ENCODE results near the gene TAX1BP1.

TAX1BP1 gene

DNA sequence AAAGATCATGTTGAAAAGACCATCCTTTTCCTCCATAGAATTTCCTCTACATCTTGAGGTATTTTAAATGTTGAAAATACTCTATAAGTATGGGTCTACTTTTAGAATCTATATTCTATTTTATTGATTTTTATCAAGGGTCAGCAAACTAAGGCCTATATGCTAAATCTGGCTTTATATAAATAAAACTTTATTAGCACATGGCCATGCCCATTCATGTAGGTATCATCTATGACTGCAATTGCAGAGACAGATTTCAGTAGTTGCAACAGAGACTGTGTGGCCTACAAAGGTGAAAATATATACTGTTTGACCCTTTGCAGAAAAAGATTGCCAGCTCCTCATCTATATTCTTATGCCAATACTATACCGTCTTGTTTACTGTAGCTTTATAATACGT is 72.7 kb downstream of the TAX1BP1 start:
- peaks cover 27% of the 10 kb centered on the region for H3K36me3 ChIP-seq (ENCODE audit: control insufficient read depth, insufficient read depth, low read length)
- no peaks in the 10 kb centered on the region for H3K9me3 ChIP-seq (ENCODE audit: control insufficient read depth, low read length)
- WGBS, 2 experiments (ENCODE audit: insufficient coverage in 2 of 2): 100% methylated on average over 1 of the region's 2 CpGs; no CpG with 5 or more reads in 1 of the 2 experiments
- H3K4me3 ChIP-seq (ENCODE audit: extremely low read depth, insufficient read depth, low read length, poor library complexity, severe bottlenecking): no peak overlapping the region
- H3K27ac ChIP-seq (ENCODE audit: low read depth, low read length, severe bottlenecking): no peak overlapping the region
- H3K4me1 ChIP-seq (ENCODE audit: control insufficient read depth, insufficient read depth, low read length, poor library complexity, severe bottlenecking): peaks cover 4% of the 10 kb centered on the region

DNA sequence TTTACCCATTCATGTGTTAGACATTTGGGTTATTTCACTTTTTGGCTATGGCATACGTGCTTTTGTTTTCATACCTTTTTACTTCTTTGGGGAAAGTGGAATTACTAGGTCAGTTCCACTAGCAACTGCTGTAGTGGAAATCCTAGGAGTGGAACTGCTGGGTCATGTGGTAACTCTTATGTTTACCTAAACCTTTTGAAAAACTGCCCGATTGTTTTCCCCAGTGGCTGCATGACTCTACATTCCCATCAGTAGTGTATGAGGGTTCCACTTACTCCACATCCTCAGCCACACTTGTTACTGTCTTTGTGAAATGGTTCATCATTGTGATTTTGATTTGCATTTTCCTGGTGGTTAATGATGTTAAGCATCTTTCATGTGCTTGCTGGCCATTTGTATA is 82.3 kb downstream of the TAX1BP1 start:
- WGBS, 2 experiments (ENCODE audit: insufficient coverage in 2 of 2): 71% methylated on average over 1 of the region's 2 CpGs; no CpG with 5 or more reads in 1 of the 2 experiments
- Histone ChIP-seq H3K36me3 (ENCODE audit: control insufficient read depth, insufficient read depth, low read length) (peaks cover 37% of the 10 kb centered on the region), H3K4me1 (ENCODE audit: control insufficient read depth, insufficient read depth, low read length, poor library complexity, severe bottlenecking) (no peaks in the 10 kb centered on the region), H3K9me3 (ENCODE audit: control insufficient read depth, low read length) (no peaks in the 10 kb centered on the region), H3K4me3 (ENCODE audit: extremely low read depth, insufficient read depth, low read length, poor library complexity, severe bottlenecking) (no peak overlapping the region), H3K27ac (ENCODE audit: low read depth, low read length, severe bottlenecking) (no peak overlapping the region)

DNA sequence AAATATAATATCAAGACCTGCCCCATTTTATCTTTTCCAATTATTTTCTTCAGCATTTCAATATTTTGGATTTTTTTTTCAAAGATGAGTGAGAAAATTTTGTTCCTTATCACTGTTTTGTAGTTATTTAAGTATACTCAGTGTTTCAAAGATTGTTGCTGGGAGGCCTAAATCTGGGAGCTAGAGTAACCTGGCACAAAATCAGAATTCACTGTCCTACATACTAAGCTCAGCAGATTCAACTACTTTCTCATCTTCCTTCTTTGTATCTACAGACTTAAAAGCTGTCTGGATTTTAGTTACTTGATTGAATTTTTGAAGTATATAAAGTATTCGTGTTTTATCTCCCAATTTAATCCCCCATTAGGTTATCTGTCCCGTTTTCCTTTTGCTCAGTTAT is 85.9 kb downstream of the TAX1BP1 start:
- Histone ChIP-seq H3K9me3 (ENCODE audit: control insufficient read depth, low read length) (no peaks in the 10 kb centered on the region), H3K36me3 (ENCODE audit: control insufficient read depth, insufficient read depth, low read length) (peaks cover 25% of the 10 kb centered on the region), H3K27ac (ENCODE audit: low read depth, low read length, severe bottlenecking) (no peak overlapping the region), H3K4me3 (ENCODE audit: extremely low read depth, insufficient read depth, low read length, poor library complexity, severe bottlenecking) (no peak overlapping the region), H3K4me1 (ENCODE audit: control insufficient read depth, insufficient read depth, low read length, poor library complexity, severe bottlenecking) (no peaks in the 10 kb centered on the region)
- no CpG with 5 or more reads among the region's 2 CpGs for WGBS, 2 experiments (ENCODE audit: insufficient coverage in 2 of 2)

DNA sequence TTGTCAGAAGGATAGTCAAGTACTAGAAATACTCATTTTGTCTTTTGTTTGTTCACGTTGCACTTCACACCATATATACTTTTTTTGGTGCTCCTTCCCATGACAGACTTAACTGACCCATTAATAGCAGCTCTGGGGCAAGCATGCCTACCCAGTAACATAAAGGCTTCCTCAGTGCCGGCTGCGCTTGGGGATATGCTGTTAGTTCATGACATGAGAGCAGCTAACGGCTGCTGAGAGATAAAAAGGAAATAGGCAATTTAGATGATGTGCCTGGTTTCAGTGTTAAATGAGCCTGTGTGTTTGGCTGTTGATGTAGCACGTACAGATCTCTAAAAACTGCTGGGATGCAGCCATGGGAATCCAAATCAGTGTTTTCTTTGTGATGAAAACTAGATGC is 86.4 kb downstream of the TAX1BP1 start:
- Histone ChIP-seq H3K36me3 (ENCODE audit: control insufficient read depth, insufficient read depth, low read length) (peaks cover 25% of the 10 kb centered on the region), H3K4me1 (ENCODE audit: control insufficient read depth, insufficient read depth, low read length, poor library complexity, severe bottlenecking) (no peaks in the 10 kb centered on the region), H3K9me3 (ENCODE audit: control insufficient read depth, low read length) (no peaks in the 10 kb centered on the region), H3K4me3 (ENCODE audit: extremely low read depth, insufficient read depth, low read length, poor library complexity, severe bottlenecking) (no peak overlapping the region), H3K27ac (ENCODE audit: low read depth, low read length, severe bottlenecking) (no peak overlapping the region)
- WGBS, 2 experiments (ENCODE audit: insufficient coverage in 2 of 2): 93% methylated on average over 2 to 5 of the region's 5 CpGs

DNA sequence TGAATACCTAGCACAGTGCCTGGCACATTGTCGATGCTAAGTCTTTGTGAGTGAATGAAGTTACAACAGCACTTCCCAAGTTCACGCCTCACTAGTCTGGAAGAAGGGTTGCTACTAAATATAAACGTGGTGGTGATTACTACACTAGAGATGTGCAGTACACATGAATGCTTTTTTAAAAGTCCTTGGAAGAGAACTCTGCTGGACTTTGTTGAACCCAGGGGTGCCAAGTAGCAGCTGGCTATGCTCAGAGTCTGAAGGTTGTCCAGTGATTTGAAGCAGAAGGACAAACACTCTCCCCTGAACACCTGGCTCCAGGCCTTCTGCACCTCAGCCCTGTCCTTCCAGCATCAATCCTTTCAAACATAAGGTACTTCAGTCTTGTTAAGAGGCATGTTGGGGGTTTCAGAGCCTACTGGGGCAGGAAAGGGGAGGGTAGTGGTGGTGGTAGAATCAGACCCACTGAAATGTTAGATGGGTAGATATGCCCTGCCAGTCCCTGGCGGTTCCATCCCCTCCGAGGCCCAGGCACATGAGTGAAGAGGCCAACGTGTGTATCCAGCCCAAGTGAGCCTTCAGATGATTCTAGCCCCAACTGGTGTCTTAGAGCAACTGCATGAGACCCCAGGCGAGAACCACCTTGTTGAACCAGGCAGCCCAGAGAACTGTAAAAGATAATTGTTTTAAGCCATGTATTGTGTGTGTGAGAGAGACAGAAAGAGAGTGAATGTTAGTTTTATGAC is 94.4 kb downstream of the TAX1BP1 start:
- Histone ChIP-seq H3K36me3 (ENCODE audit: control insufficient read depth, insufficient read depth, low read length) (peaks cover 12% of the 10 kb centered on the region), H3K4me1 (ENCODE audit: control insufficient read depth, insufficient read depth, low read length, poor library complexity, severe bottlenecking) (no peaks in the 10 kb centered on the region), H3K9me3 (ENCODE audit: control insufficient read depth, low read length) (no peaks in the 10 kb centered on the region), H3K27ac (ENCODE audit: low read depth, low read length, severe bottlenecking) (no peak overlapping the region), H3K4me3 (ENCODE audit: extremely low read depth, insufficient read depth, low read length, poor library complexity, severe bottlenecking) (no peak overlapping the region)
- 91 to 93% methylated on average over 6 of the region's 7 CpGs for WGBS, 2 experiments (ENCODE audit: insufficient coverage in 2 of 2)

DNA sequence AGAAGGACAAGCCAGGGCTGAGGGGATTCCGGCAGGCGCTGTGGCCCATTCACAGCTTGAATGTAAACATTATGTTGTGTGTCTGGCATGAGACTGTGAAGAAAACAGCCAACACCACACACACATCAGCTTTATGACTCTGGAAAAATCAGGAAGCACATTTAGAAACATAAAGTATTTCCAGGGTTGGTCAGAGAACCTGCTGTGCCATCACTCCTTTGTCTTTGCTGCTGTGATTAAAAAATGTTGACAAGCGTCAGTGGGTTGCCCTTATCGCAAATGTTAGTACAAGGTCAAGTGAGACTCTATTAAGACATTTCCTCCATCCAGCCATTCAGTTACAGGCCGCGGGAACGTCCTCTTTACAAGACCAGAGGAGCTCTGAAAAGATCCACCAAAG is 95.4 kb downstream of the TAX1BP1 start:
- Histone ChIP-seq H3K9me3 (ENCODE audit: control insufficient read depth, low read length) (no peaks in the 10 kb centered on the region), H3K27ac (ENCODE audit: low read depth, low read length, severe bottlenecking) (no peak overlapping the region), H3K4me1 (ENCODE audit: control insufficient read depth, insufficient read depth, low read length, poor library complexity, severe bottlenecking) (no peaks in the 10 kb centered on the region), H3K4me3 (ENCODE audit: extremely low read depth, insufficient read depth, low read length, poor library complexity, severe bottlenecking) (no peak overlapping the region), H3K36me3 (ENCODE audit: control insufficient read depth, insufficient read depth, low read length) (peaks cover 12% of the 10 kb centered on the region)
- 95 to 100% methylated on average over 2 to 5 of the region's 7 CpGs for WGBS, 2 experiments (ENCODE audit: insufficient coverage in 2 of 2)

DNA sequence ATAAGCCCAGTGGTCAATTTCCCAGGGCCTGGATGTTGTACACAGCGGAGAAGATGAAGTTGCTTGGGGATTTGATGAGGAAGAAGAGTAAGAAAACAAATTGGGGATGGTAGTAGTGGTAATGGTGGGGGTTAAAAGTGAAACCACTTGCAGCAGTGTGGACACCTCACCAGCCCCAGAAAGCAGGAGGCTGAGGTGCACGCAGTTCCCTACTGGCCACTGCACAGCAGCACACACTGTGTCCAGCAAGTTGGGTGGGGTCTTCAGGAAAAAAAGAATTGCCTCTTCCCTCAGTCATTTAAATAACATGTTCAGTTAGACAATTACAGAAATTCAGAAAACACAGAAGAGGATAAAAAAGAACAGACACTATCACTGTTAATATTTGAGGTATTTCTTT is 96.6 kb downstream of the TAX1BP1 start:
- Histone ChIP-seq H3K36me3 (ENCODE audit: control insufficient read depth, insufficient read depth, low read length) (peaks cover 12% of the 10 kb centered on the region), H3K9me3 (ENCODE audit: control insufficient read depth, low read length) (no peaks in the 10 kb centered on the region), H3K4me1 (ENCODE audit: control insufficient read depth, insufficient read depth, low read length, poor library complexity, severe bottlenecking) (no peaks in the 10 kb centered on the region), H3K27ac (ENCODE audit: low read depth, low read length, severe bottlenecking) (no peak overlapping the region), H3K4me3 (ENCODE audit: extremely low read depth, insufficient read depth, low read length, poor library complexity, severe bottlenecking) (no peak overlapping the region)
- WGBS, 2 experiments (ENCODE audit: insufficient coverage in 2 of 2): 100% methylated on average over 1 of the region's 2 CpGs

DNA sequence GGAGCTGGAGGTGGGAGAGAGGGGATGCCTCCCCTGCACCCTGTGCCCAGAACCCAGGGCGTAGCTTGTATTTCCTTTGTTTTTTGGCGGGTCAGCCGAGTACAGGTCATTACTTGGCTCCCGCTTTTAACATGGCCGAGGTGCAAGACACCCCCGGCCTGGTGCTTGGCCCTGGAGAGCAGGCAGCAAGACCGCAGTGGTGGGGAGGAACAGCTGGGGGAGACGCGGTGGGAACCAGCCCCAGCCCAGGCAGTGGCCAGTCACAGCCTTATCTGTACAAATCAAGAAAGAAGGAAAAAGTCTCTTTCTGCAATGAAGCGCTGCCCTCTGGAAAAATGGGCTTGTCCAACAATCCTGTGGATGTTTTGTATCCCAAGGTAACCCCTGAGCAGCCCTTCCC is 99.1 kb downstream of the TAX1BP1 start:
- 91 to 96% methylated on average over 7 to 9 of the region's 10 CpGs for WGBS, 2 experiments (ENCODE audit: insufficient coverage in 2 of 2)
- H3K27ac ChIP-seq (ENCODE audit: low read depth, low read length, severe bottlenecking): no peak overlapping the region
- H3K9me3 ChIP-seq (ENCODE audit: control insufficient read depth, low read length): no peaks in the 10 kb centered on the region

DNA sequence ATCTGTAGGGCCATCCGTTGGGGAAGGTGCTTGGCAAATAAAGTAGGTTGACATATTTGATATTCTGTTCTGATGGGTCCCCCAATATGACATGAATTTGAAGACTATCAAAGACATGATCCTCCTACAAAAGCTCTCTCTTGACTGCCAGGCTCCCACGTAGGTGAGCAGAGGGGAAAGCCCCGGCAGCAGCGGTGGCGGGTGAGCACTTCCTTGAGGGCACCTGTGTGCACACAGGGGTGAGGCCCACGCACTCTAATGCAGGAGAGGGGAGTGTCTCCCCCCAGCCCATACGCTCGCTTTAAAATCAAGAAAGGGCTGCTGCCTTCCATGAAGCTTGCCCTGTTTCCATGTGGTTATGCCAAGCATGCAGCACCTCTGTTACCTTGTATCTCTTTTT is 100.4 kb downstream of the TAX1BP1 start:
- Histone ChIP-seq H3K36me3 (ENCODE audit: control insufficient read depth, insufficient read depth, low read length) (no peaks in the 10 kb centered on the region), H3K9me3 (ENCODE audit: control insufficient read depth, low read length) (no peaks in the 10 kb centered on the region), H3K27ac (ENCODE audit: low read depth, low read length, severe bottlenecking) (no peak overlapping the region), H3K4me1 (ENCODE audit: control insufficient read depth, insufficient read depth, low read length, poor library complexity, severe bottlenecking) (no peaks in the 10 kb centered on the region), H3K4me3 (ENCODE audit: extremely low read depth, insufficient read depth, low read length, poor library complexity, severe bottlenecking) (no peak overlapping the region)
- 97 to 100% methylated on average over 5 to 7 of the region's 8 CpGs for WGBS, 2 experiments (ENCODE audit: insufficient coverage in 2 of 2)

More for the DNA sequence above, 99.1 kb downstream of the TAX1BP1 start:
- H3K36me3 ChIP-seq (ENCODE audit: control insufficient read depth, insufficient read depth, low read length): no peaks in the 10 kb centered on the region
- no peak overlapping the region for H3K4me3 ChIP-seq (ENCODE audit: extremely low read depth, insufficient read depth, low read length, poor library complexity, severe bottlenecking)
- H3K4me1 ChIP-seq (ENCODE audit: control insufficient read depth, insufficient read depth, low read length, poor library complexity, severe bottlenecking): no peaks in the 10 kb centered on the region

DNA sequence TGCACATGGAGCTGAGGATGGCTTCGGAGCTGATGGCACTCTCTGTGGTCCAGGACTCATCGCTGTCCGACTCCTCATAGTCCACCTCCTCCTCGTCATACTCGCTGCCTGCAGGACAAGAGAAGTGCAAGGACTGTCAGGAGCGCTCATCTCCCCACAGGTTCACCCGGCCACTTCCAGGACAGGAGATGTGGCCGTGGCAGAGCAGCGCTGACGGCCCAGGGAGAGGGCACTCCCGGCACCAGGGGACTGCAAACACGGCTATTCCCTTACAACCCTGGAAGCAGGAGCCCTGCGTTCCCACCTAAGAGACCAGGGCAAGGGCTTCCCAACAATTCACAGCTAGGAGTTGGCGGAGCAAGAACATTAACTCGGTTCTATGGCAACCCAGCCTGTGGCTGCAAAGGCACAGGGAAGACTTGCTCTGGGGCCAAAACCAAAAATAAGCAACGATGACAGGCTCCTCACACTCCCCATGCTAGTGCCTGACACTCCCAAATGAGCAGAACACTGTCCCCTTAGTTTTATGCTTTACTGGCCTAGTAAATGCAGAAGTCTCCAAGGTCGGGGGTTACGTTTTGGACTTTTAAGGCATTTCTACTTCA is 100.9 kb downstream of the TAX1BP1 start:
- no peaks in the 10 kb centered on the region for H3K36me3 ChIP-seq (ENCODE audit: control insufficient read depth, insufficient read depth, low read length)
- no peaks in the 10 kb centered on the region for H3K9me3 ChIP-seq (ENCODE audit: control insufficient read depth, low read length)
- H3K27ac ChIP-seq (ENCODE audit: low read depth, low read length, severe bottlenecking): no peak overlapping the region
- no peaks in the 10 kb centered on the region for H3K4me1 ChIP-seq (ENCODE audit: control insufficient read depth, insufficient read depth, low read length, poor library complexity, severe bottlenecking)
- WGBS, 2 experiments (ENCODE audit: insufficient coverage in 2 of 2): 95 to 97% methylated on average over 15 to 17 of the region's 18 CpGs
- no peak overlapping the region for H3K4me3 ChIP-seq (ENCODE audit: extremely low read depth, insufficient read depth, low read length, poor library complexity, severe bottlenecking)

DNA sequence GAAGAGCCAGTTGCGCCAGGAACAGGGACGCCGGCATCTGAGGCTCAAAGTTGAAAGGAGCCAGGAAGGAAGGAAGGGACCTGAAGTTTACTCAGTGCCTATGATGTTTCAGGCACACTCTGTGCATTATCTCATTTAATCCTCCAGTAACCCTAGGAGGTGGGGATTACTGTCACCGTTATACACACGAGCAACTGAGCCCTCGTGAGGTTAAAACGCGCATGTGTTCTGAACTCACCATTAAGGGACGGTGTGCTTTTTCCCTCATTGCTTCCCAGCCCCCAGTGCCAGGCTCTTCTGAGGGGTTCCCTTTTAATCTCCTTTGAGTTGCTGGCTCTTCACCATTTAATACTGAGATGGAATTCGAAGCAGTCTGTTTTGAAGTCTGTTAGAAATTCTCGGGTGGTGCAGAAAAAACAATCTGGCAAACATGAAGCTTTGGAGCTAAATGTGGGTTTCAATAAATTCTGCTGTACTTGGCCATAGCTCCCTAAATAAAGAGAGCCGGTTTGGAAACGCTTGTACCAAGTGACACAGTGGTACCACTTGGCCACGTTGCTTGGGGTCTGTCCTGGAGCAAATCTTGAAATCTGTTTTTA is 102.2 kb downstream of the TAX1BP1 start:
- Histone ChIP-seq H3K4me3 (ENCODE audit: extremely low read depth, insufficient read depth, low read length, poor library complexity, severe bottlenecking) (no peak overlapping the region), H3K36me3 (ENCODE audit: control insufficient read depth, insufficient read depth, low read length) (no peaks in the 10 kb centered on the region), H3K27ac (ENCODE audit: low read depth, low read length, severe bottlenecking) (no peak overlapping the region), H3K9me3 (ENCODE audit: control insufficient read depth, low read length) (no peaks in the 10 kb centered on the region), H3K4me1 (ENCODE audit: control insufficient read depth, insufficient read depth, low read length, poor library complexity, severe bottlenecking) (no peaks in the 10 kb centered on the region)
- WGBS, 2 experiments (ENCODE audit: insufficient coverage in 2 of 2): 80 to 81% methylated on average over 11 to 12 of the region's 14 CpGs

Data from mesodermal cell (in vitro differentiated cells).